A549 (cell line): ENCODE results near the gene PLEKHD1. TPM values are rescaled to one million over a fixed set of nuclear protein-coding genes. Genes with fewer than 3 reads are reported as not detected.

Source experiments
- ATAC-seq, 2 experiments: fragments of 200-7000 bp in 1 of 2; fragments of >200 bp in 1 of 2; cut with Nextera tagmentation in 1 of 2; cut with Tn5 transposase in 1 of 2; 3 replicates each; pipeline versions ENCODE4 v1.8.0 to v1.9.1; 2018 to 2020; ENCODE audit warnings: mild to moderate bottlenecking in 1 of 2, moderate library complexity in 1 of 2
- CTCF ChIA-PET: fragments of 300-600 bp; sonication (Branson Sonifier 250); formaldehyde crosslinking; extraction: SDS; loops from one replicate; lab custom pipeline; 2021; ENCODE audit warnings: antibody characterized with exemption, inconsistent platforms; lab: Yijun Ruan, JAX
- POLR2A ChIA-PET: fragments of 350-600 bp; formaldehyde crosslinking; extraction: SDS; loops from one replicate; lab custom pipeline; 2021; ENCODE audit warnings: antibody characterized with exemption, inconsistent platforms; lab: Yijun Ruan, JAX
- DNase-seq, 2 experiments: peaks; one replicate each; pipeline versions ENCODE4 v3.0.0 to v3.0.0-alpha.2; 2011 to 2016; ENCODE audit warnings: low read depth in 1 of 2, low spot score in 1 of 2
- FAIRE-seq: peaks from 2 replicates; lab custom pipeline; 2011; peaks lifted over from hg19 to GRCh38; lab: Jason Lieb, UNC
- H3K27ac ChIP-seq, 2 experiments: fragments of >200 bp; sonication (Bioruptor Twin); formaldehyde crosslinking; 3 replicates each; pipeline ENCODE4 v1.5.1; 2016 to 2017
- H3K4me1 ChIP-seq: fragments of >200 bp; sonication (Bioruptor Twin); formaldehyde crosslinking; 3 replicates; pipeline ENCODE4 v1.6.1; 2016
- H3K4me2 ChIP-seq: fragments of >200 bp; sonication (Bioruptor Twin); formaldehyde crosslinking; 3 replicates; pipeline ENCODE4 v1.6.1; 2016
- H3K4me3 ChIP-seq: fragments of >200 bp; sonication (Bioruptor Twin); formaldehyde crosslinking; 3 replicates; pipeline ENCODE4 v1.5.1; 2016
- H3K9me3 ChIP-seq: fragments of >200 bp; sonication (Bioruptor Twin); formaldehyde crosslinking; 3 replicates; pipeline ENCODE4 v1.6.1; 2016
- BHLHE40 ChIP-seq: IDR thresholded peaks from 2 replicates; pipeline ENCODE4 v1.6.1; 2012; ENCODE audit warnings: low read depth, low read length, inconsistent platforms
- CBX2 ChIP-seq: fragments of 200-600 bp; sonication (generic); IDR thresholded peaks from 2 replicates; pipeline ENCODE4 v1.6.1; 2016; ENCODE audit warnings: low read depth, mild to moderate bottlenecking, borderline replicate concordance
- CBX8 ChIP-seq: fragments of 200-600 bp; sonication (generic); IDR thresholded peaks from 2 replicates; pipeline ENCODE4 v1.6.1; 2016
- CEBPB ChIP-seq, 2 experiments: fragments of >200 bp in 1 of 2; sonication (Bioruptor Twin) in 1 of 2; formaldehyde crosslinking in 1 of 2; IDR thresholded peaks; 2 replicates each; pipeline ENCODE4 v1.6.1; 2012 to 2016
- CHD2 ChIP-seq: fragments of 150-350 bp; IDR thresholded peaks from 2 replicates; pipeline ENCODE4 v1.6.1; 2014; ENCODE audit warnings: low read length; ENCODE audit not compliant: partially characterized antibody
- CHD4 ChIP-seq: fragments of 200-600 bp; sonication (generic); IDR thresholded peaks from 2 replicates; pipeline ENCODE4 v1.6.1; 2016; ENCODE audit warnings: antibody characterized with exemption, mild to moderate bottlenecking, borderline replicate concordance
- ESRRA ChIP-seq: fragments of 150-350 bp; IDR thresholded peaks from 2 replicates; pipeline ENCODE4 v1.6.1; 2014; ENCODE audit warnings: mild to moderate bottlenecking, low read length, borderline replicate concordance
- FOSB ChIP-seq: fragments of 250-450 bp; sonication (Bioruptor Pico); IDR thresholded peaks from 2 replicates; pipeline ENCODE4 v1.5.0; 2020; ENCODE audit warnings: mild to moderate bottlenecking, moderate library complexity
- GATA3 ChIP-seq: IDR thresholded peaks from 2 replicates; pipeline ENCODE4 v1.6.1; 2012; ENCODE audit warnings: borderline replicate concordance
- HOXB13 ChIP-seq: fragments of 250-450 bp; sonication (Bioruptor Pico); IDR thresholded peaks from 2 replicates; pipeline ENCODE4 v1.5.0; 2020; ENCODE audit warnings: low read depth, mild to moderate bottlenecking, moderate library complexity
- HOXB5 ChIP-seq: fragments of 250-450 bp; sonication (Bioruptor Pico); IDR thresholded peaks from 2 replicates; pipeline ENCODE4 v1.5.0; 2020; ENCODE audit warnings: mild to moderate bottlenecking, moderate library complexity
- JUNB ChIP-seq: fragments of >200 bp; sonication (Bioruptor Twin); formaldehyde crosslinking; IDR thresholded peaks from 2 replicates; pipeline ENCODE4 v1.6.1; 2016
- MYC ChIP-seq: IDR thresholded peaks from 2 replicates; pipeline ENCODE4 v1.6.1; 2012; ENCODE audit warnings: mild to moderate bottlenecking, inconsistent platforms, low read length, improper control_type of control experiment, borderline replicate concordance
- RARB ChIP-seq: fragments of 250-450 bp; sonication (Bioruptor Pico); IDR thresholded peaks from 2 replicates; pipeline ENCODE4 v1.8.0; 2021; ENCODE audit warnings: mild to moderate bottlenecking, moderate library complexity
- SMC3 ChIP-seq: fragments of >200 bp; sonication (Bioruptor Twin); formaldehyde crosslinking; IDR thresholded peaks from 3 replicates; pipeline ENCODE4 v1.6.1; 2018; ENCODE audit warnings: inconsistent platforms
- SREBF2 ChIP-seq: fragments of 450-650 bp; IDR thresholded peaks from 2 replicates; pipeline ENCODE4 v1.6.1; 2014; ENCODE audit warnings: mild to moderate bottlenecking, moderate library complexity
- TFCP2L1 ChIP-seq: fragments of 250-450 bp; sonication (Bioruptor Pico); IDR thresholded peaks from 2 replicates; pipeline ENCODE4 v1.5.0; 2021; ENCODE audit warnings: mild to moderate bottlenecking
- TP53 ChIP-seq: fragments of 250-450 bp; sonication (Bioruptor Pico); IDR thresholded peaks from 2 replicates; pipeline ENCODE4 v1.5.0; 2021; ENCODE audit warnings: mild to moderate bottlenecking, moderate library complexity
- ZC3H11A ChIP-seq: fragments of 450-650 bp; IDR thresholded peaks from 2 replicates; pipeline ENCODE4 v1.6.1; 2014; ENCODE audit warnings: antibody characterized with exemption, mild to moderate bottlenecking
- ZFP36 ChIP-seq: fragments of 450-650 bp; IDR thresholded peaks from 2 replicates; pipeline ENCODE4 v1.6.1; 2014; ENCODE audit warnings: borderline replicate concordance; ENCODE audit not compliant: partially characterized antibody
- ZSCAN20 ChIP-seq: fragments of 250-450 bp; sonication (Bioruptor Pico); IDR thresholded peaks from 2 replicates; pipeline ENCODE4 v1.8.0; 2022; ENCODE audit warnings: mild to moderate bottlenecking, moderate library complexity
- WGBS: methylation state at CpG from one replicate; pipeline ENCODE4 v1.1.6; 2017; ENCODE audit errors: missing lambda C conversion rate; 5-methylcytosine and 5-hydroxymethylcytosine counted together
- polyA plus RNA-seq, 4 experiments: library from polyadenylated mRNA; depleted of rRNA in 3 of 4; stranded (reverse); fragments of >200 nt; fragmentation: RNase III in 1 of 4; extraction: RNeasy Plus Mini Kit Qiagen cat#74134 plus additional on column Dnase treatment in 1 of 4; gene quantifications; 2 replicates in 3 of 4; 3 replicates in 1 of 4; pipeline ENCODE4 v1.2.3, GENCODE V29; 2011 to 2017
- TF ChIP-seq, protein P1 (sequence below): IDR thresholded peaks from 2 replicates; pipeline ENCODE4 v1.6.1; 2012; ENCODE audit warnings: low read depth, borderline replicate concordance
- TF ChIP-seq, protein P2 (sequence below): fragments of 150-350 bp; IDR thresholded peaks from 2 replicates; pipeline ENCODE4 v1.6.1; 2014; ENCODE audit warnings: low read depth, mild to moderate bottlenecking, low read length
- TF ChIP-seq, protein P3 (sequence below): fragments of >200 bp; sonication (Bioruptor Twin); formaldehyde crosslinking; IDR thresholded peaks from 3 replicates; pipeline ENCODE4 v1.6.1; 2016

Gene PLEKHD1
- polyA plus RNA-seq, 2 of the 4 experiments (the other 2 are of a cell fraction), result 0.01 to 0.04 TPM

DNA sequence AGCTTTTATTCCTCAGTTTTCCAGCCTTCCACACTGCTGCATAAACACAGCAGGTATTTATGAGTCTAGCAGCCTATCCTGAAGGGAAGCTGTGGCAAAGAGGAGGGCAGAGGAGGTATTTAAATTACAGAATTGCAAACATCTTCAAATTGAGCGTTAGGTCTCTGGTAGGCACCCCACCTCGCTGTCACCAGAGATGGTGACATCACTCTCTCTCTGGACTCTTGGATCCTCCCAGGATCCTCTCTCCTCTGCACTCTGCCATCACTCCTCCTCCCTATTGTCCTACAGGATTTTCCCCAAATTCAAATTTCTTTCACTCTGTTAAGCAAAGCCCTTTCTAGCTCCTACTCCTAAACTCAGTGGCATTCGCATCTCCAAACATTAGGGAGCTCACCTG, 6.7 kb downstream of the PLEKHD1 start (continued):
- no peak for TF ChIP-seq CHD4
- TF ChIP-seq CBX8, result no peak
- TF ChIP-seq SREBF2, result no peak

DNA sequence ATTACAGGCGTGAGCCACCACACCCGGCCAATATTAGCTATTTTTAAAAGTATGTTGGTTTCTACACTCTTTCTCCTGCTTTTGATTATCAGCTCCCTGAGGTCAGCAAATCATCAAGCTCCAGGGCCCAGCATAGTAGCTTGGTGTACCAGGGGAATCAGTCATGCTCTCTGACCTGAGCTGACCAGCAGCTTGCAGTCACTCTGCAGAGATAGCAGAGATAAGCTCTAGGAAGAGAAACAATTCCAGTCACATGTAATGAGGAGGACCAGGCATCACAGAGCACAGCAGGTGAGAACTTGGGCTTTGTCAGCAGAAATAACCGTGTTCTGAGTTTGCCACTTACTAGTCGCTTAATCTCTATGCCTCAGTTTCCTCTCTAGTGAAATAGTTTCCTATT, 8.5 kb downstream of the PLEKHD1 start:
- TF ChIP-seq SMC3 (no peak), CHD4 (no peak), TP53 (CRISPR knock-in tag) (no peak), FOSB (no peak), JUNB (no peak), ZC3H11A (no peak), CBX2 (no peak), GATA3 (no peak)
- no peak for DNase-seq
- no peak overlapping the region for H3K4me3 ChIP-seq
- 53% methylated on average over 4 of the region's 4 CpGs for WGBS
- ChIA-PET POLR2A (interaction anchor here (0.5 to 0.8 kb wide), 3 partner anchors 11 to 471 kb away, joined by 3 to 7 read pairs (median 3); partner anchors contain the start of gene CCDC177), CTCF (interaction anchor here (1.0 to 5.7 kb wide), 5 partner anchors 11 to 250 kb away, joined by 4 to 42 read pairs (median 6); no protein-coding TSS in a partner anchor)
- H3K9me3 ChIP-seq, result no peaks in the 10 kb centered on the region
- no peak for ATAC-seq
- no peak overlapping the region for H3K4me2 ChIP-seq
- no peak for FAIRE-seq
- no peaks in the 10 kb centered on the region for H3K4me1 ChIP-seq
- H3K27ac ChIP-seq, result no peak overlapping the region

DNA sequence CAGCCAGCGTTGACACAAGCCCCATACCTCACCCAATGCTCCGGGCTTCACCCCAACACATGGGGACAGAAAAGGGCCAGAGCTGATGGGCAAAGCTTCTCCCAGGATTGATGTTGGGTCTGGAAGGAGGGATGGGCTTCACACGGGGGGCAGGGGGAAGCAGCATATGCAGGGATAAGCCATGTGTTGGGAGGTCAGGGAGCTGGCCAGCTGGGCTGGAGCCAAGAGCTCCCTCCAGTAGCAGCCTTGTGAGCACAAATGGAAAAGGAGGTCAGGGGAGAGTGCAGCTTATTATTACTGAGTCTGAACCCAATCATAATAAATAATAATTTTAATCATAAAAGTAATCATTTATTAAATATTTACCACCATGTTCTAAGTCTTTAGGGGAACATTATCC, 9.3 kb downstream of the PLEKHD1 start:
- ATAC-seq (no peak), FAIRE-seq (no peak), DNase-seq (no peak)
- TF ChIP-seq ESRRA (no peak), HOXB13 (no peak), CHD2 (no peak), HOXB5 (CRISPR knock-in tag) (no peak), CHD4 (no peak), MYC (no peak), BHLHE40 (no peak), CEBPB (IDR thresholded peaks at IDR 0.05) (no peak), FOSB (no peak), ZFP36 (no peak), SREBF2 (no peak), TFCP2L1 (CRISPR knock-in tag) (no peak), ZSCAN20 (no peak), RARB (no peak), TP53 (CRISPR knock-in tag) (no peak)
- TF ChIP-seq, protein P1, sequence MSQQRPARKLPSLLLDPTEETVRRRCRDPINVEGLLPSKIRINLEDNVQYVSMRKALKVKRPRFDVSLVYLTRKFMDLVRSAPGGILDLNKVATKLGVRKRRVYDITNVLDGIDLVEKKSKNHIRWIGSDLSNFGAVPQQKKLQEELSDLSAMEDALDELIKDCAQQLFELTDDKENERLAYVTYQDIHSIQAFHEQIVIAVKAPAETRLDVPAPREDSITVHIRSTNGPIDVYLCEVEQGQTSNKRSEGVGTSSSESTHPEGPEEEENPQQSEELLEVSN, result no peak
- TF ChIP-seq, protein P2, sequence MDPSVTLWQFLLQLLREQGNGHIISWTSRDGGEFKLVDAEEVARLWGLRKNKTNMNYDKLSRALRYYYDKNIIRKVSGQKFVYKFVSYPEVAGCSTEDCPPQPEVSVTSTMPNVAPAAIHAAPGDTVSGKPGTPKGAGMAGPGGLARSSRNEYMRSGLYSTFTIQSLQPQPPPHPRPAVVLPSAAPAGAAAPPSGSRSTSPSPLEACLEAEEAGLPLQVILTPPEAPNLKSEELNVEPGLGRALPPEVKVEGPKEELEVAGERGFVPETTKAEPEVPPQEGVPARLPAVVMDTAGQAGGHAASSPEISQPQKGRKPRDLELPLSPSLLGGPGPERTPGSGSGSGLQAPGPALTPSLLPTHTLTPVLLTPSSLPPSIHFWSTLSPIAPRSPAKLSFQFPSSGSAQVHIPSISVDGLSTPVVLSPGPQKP, result no peak
- TF ChIP-seq, protein P3, sequence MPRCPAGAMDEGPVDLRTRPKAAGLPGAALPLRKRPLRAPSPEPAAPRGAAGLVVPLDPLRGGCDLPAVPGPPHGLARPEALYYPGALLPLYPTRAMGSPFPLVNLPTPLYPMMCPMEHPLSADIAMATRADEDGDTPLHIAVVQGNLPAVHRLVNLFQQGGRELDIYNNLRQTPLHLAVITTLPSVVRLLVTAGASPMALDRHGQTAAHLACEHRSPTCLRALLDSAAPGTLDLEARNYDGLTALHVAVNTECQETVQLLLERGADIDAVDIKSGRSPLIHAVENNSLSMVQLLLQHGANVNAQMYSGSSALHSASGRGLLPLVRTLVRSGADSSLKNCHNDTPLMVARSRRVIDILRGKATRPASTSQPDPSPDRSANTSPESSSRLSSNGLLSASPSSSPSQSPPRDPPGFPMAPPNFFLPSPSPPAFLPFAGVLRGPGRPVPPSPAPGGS, result no peak
- 21% methylated on average over 3 of the region's 3 CpGs for WGBS
- no peak overlapping the region for H3K4me2 ChIP-seq
- no peaks in the 10 kb centered on the region for H3K4me1 ChIP-seq
- ChIA-PET CTCF (interaction anchor here (0.5 to 5.7 kb wide), 5 partner anchors 11 to 270 kb away, joined by 3 to 42 read pairs (median 3); no protein-coding TSS in a partner anchor), POLR2A (interaction anchor here (0.8 kb wide), 1 partner anchor 10 kb away, joined by 7 read pairs; no protein-coding TSS in a partner anchor)
- no peaks in the 10 kb centered on the region for H3K9me3 ChIP-seq
- no peak overlapping the region for H3K4me3 ChIP-seq
- no peak overlapping the region for H3K27ac ChIP-seq
